Loucy (cell line): ENCODE data around the gene ABCC8.

ENCODE experiments used
- H2AFZ ChIP-seq: fragments of 200-600 bp; sonication (generic); 2 replicates; pipeline ENCODE4 v1.6.0; 2016; ENCODE audit warnings: antibody characterized with exemption, mild to moderate bottlenecking, low read length, moderate library complexity
- H3F3A ChIP-seq: fragments of 200-600 bp; 2 replicates; pipeline ENCODE4 v1.6.0; 2016; ENCODE audit warnings: antibody characterized with exemption, low read depth, mild to moderate bottlenecking
- H3K27me3 ChIP-seq: fragments of 200-600 bp; sonication (generic); 2 replicates; pipeline ENCODE4 v1.6.1; 2014; ENCODE audit warnings: low read length, mild to moderate bottlenecking; ENCODE audit not compliant: insufficient read depth, poor library complexity, severe bottlenecking
- H3K36me3 ChIP-seq: fragments of 200-600 bp; sonication (generic); 2 replicates; pipeline ENCODE4 v1.6.1; 2016; ENCODE audit warnings: low read length; ENCODE audit not compliant: insufficient read depth
- H3K4me1 ChIP-seq: fragments of 200-600 bp; sonication (generic); 2 replicates; pipeline ENCODE4 v1.5.1; 2014; ENCODE audit warnings: low read length, mild to moderate bottlenecking; ENCODE audit not compliant: insufficient read depth, poor library complexity, severe bottlenecking
- H3K4me2 ChIP-seq: fragments of 200-600 bp; sonication (generic); 2 replicates; pipeline ENCODE4 v1.6.0; 2014; ENCODE audit warnings: antibody characterized with exemption, low read length, low read depth, mild to moderate bottlenecking; ENCODE audit not compliant: poor library complexity, severe bottlenecking
- H3K4me3 ChIP-seq: fragments of 200-600 bp; sonication (generic); 2 replicates; pipeline ENCODE4 v1.5.1; 2014; ENCODE audit warnings: low read length, mild to moderate bottlenecking, mixed read lengths; ENCODE audit not compliant: poor library complexity, severe bottlenecking
- H3K79me2 ChIP-seq: fragments of 200-600 bp; sonication (generic); 2 replicates; pipeline ENCODE4 v1.6.1; 2014; ENCODE audit warnings: low read length; ENCODE audit not compliant: insufficient read depth
- H3K9ac ChIP-seq: fragments of 200-600 bp; sonication (generic); 2 replicates; pipeline ENCODE4 v1.6.0; 2014; ENCODE audit warnings: mild to moderate bottlenecking, low read depth, low read length, moderate library complexity; ENCODE audit not compliant: poor library complexity, severe bottlenecking
- H3K9me2 ChIP-seq: fragments of 200-600 bp; sonication (generic); replicated peaks from 2 replicates; pipeline ENCODE4 v1.6.1; 2016; ENCODE audit warnings: low read depth, low read length, mixed read lengths
- H3K9me3 ChIP-seq: fragments of 200-600 bp; sonication (generic); 2 replicates; pipeline ENCODE4 v1.6.1; 2014; ENCODE audit warnings: mild to moderate bottlenecking, antibody characterized with exemption, low read length, low read depth; ENCODE audit not compliant: insufficient read depth
- H4K20me1 ChIP-seq: fragments of 200-600 bp; sonication (generic); 2 replicates; pipeline ENCODE4 v1.6.0; 2014; ENCODE audit warnings: antibody characterized with exemption, low read length, mild to moderate bottlenecking; ENCODE audit not compliant: insufficient read depth, poor library complexity, severe bottlenecking
- EZH2phosphoT487 ChIP-seq: fragments of 200-600 bp; IDR thresholded peaks from 2 replicates; pipeline ENCODE4 v1.6.1; 2018; ENCODE audit warnings: antibody characterized with exemption, mild to moderate bottlenecking, moderate library complexity, borderline replicate concordance
- TF ChIP-seq, protein P1 (sequence below): fragments of 200-600 bp; sonication (generic); conservative IDR thresholded peaks from 2 replicates; pipeline ENCODE4 v1.5.1; 2014; ENCODE audit warnings: mild to moderate bottlenecking, antibody characterized with exemption, low read length

ABCC8 gene

DNA sequence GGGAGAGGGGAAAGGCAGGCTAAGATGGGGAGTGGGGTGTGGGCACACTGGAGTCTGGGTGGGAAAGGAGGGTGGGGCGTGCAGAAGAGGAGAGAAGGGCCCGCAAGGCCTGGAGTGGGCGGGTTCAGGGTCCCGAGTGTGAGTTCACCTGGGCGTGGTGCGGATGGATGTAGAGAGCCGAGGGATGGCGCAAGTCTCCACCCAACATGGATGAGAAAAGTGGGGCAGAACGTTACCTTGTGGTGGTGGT is 364 bp upstream of the ABCC8 start:
- Histone ChIP-seq H3F3A (no peaks in the 10 kb centered on the region), H3K9me2 (no peaks in the 10 kb centered on the region), H3K4me3 (no peak overlapping the region), H3K27me3 (peaks cover 20% of the 10 kb centered on the region), H3K36me3 (no peaks in the 10 kb centered on the region), H2AFZ (no peak overlapping the region), H3K9ac (no peak overlapping the region), H3K4me2 (no peak overlapping the region), H3K79me2 (no peaks in the 10 kb centered on the region), H4K20me1 (no peaks in the 10 kb centered on the region), H3K4me1 (no peaks in the 10 kb centered on the region), H3K9me3 (no peaks in the 10 kb centered on the region)
- TF ChIP-seq EZH2phosphoT487 = no peak
- TF ChIP-seq, protein P1, sequence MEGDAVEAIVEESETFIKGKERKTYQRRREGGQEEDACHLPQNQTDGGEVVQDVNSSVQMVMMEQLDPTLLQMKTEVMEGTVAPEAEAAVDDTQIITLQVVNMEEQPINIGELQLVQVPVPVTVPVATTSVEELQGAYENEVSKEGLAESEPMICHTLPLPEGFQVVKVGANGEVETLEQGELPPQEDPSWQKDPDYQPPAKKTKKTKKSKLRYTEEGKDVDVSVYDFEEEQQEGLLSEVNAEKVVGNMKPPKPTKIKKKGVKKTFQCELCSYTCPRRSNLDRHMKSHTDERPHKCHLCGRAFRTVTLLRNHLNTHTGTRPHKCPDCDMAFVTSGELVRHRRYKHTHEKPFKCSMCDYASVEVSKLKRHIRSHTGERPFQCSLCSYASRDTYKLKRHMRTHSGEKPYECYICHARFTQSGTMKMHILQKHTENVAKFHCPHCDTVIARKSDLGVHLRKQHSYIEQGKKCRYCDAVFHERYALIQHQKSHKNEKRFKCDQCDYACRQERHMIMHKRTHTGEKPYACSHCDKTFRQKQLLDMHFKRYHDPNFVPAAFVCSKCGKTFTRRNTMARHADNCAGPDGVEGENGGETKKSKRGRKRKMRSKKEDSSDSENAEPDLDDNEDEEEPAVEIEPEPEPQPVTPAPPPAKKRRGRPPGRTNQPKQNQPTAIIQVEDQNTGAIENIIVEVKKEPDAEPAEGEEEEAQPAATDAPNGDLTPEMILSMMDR = no peak

DNA sequence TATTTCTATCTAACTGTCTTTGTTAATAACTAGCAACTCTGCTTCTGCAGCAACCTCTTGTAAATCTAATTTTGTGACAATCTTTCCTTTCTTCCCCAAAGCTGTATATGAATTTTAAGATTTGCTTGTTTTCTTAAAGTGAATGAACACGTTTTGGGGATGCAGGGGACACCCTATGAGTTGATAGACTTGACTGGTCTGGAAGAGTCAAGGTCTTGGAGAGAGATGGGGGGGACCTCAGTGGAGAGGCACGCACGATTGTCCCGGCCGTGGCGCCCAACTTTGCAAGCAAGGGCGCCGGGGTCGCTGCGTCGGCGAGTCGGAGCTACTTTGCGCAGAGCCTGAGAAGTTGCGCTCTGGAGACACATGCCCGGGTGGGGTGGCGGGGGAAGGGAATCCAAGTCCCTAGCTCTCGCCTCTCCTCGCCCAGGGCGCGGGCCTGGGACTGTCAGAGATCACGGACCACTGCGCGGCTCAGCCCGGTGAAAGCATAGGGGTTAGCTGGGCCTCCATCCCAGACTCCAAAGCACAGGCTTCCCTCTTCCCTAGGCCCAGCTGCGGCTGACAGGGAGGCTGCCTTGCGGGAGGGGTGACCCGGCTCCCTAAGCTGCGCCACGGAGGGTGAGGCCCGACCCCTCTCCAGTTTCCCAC is 854 bp downstream of the ABCC8 start:
- Histone ChIP-seq H3K4me3 (no peak overlapping the region), H4K20me1 (no peaks in the 10 kb centered on the region), H3K9me2 (no peaks in the 10 kb centered on the region), H3K9ac (no peak overlapping the region), H3K79me2 (no peaks in the 10 kb centered on the region), H3K36me3 (no peaks in the 10 kb centered on the region), H3K4me2 (peak overlapping the region; percentile 35), H2AFZ (peak overlapping the region; percentile 15; the same call in 1 of the 2 replicates), H3K27me3 (peaks cover 20% of the 10 kb centered on the region), H3F3A (no peaks in the 10 kb centered on the region), H3K4me1 (no peaks in the 10 kb centered on the region), H3K9me3 (no peaks in the 10 kb centered on the region)
- TF ChIP-seq EZH2phosphoT487 = no peak
- TF ChIP-seq, protein P1 = no peak

DNA sequence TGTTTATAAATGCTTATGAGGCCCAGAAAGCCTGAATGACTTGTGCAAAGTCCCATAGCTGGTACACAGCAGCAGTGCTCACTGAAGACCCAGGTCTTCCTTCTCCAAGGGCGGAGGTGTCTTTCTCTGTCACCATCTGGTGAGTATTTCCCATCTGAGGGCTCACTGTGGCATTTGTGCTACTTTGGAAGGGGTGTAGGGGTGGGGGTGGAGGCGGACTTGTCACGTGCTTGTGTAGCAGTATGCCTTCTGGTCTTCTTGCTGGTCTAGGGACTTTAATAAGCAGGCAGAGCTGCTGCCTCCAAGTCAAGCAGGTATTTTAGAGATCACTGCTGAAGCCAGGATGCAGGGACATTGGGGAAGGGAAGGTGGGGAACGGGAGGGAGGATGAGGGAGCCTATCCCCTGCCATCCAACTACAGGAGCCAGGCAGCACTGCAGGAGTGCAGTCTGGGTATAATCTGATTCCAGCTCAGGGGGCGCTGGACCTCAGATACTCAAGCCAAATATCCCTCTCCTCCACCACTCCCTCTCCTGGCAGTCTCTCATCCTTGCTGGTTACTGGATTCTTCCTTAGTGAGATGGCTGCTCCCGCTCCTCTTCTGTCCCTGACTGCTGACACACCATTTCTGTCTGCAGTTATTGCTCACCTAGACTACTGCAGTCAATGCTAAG is 3.4 kb downstream of the ABCC8 start:
- Histone ChIP-seq H3K9me2 (no peaks in the 10 kb centered on the region), H3F3A (no peaks in the 10 kb centered on the region), H3K9me3 (no peaks in the 10 kb centered on the region), H2AFZ (no peak overlapping the region), H3K4me2 (no peak overlapping the region), H3K36me3 (no peaks in the 10 kb centered on the region), H3K79me2 (no peaks in the 10 kb centered on the region), H3K27me3 (peaks cover 20% of the 10 kb centered on the region), H3K4me3 (no peak overlapping the region), H3K9ac (no peak overlapping the region), H4K20me1 (no peaks in the 10 kb centered on the region), H3K4me1 (no peaks in the 10 kb centered on the region)
- TF ChIP-seq, protein P1 = peak; percentile 31; the same call in 1 of the 2 replicates
- TF ChIP-seq EZH2phosphoT487 = no peak
